Stimulated activated CD4-positive, alpha-beta T cell treated with anti-CD3 and anti-CD28 coated beads, Interleukin-4, amount 100 ng/mL, for 4 hours (primary cell): ENCODE measurements around the gene RGS1.

ENCODE experiments used
- DNase-seq, 2 experiments: peaks; one replicate each; pipeline ENCODE4 v3.0.0-alpha.2; 2020

The RGS1 gene

GRCh38 chr1:192575499-192576189 lies at the start of gene RGS1:
RGS1 (plus strand) TSS chr1:192575773; CDS start chr1:192575793, 20 bp downstream.
- peak; percentile 32 to 62 for DNase-seq

DNA sequence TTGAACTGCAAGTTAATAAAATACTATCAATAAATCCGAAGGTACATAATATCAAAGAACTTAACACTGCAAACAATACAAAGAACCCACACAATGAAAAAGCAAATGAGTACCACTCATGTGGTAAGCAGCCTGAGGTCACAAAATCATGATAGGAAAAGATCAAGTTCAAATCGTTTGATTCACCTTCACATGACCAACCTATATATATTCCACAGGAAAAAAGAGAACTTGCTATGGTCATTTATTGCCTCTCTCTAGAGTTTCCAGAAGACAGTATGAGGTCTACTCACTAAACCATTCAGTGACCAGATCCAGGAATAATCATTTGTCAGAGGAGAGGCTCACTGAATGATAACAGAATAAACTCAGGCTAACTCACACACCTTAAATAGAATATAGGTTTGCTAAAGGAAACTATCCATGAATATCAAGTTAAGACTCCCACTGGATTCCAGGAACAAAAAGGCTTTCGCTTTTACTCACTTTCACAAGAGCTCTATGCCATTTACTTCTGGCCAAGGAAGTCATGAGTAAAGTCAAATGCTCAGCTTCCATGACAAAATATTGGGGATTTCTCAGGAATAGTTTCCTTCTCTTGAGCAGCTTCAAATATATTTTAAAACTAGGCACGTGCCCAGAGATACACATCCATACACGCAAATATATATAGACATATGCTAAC lies 48.3 kb upstream of the RGS1 start:
- no peak for DNase-seq

- no peak for DNase-seq
Measured at GRCh38 chr1:192527950-192528349, 47.6 kb upstream of the RGS1 start.

- no peak for DNase-seq
Measured at GRCh38 chr1:192529031-192529755, 46.4 kb upstream of the RGS1 start.

DNA sequence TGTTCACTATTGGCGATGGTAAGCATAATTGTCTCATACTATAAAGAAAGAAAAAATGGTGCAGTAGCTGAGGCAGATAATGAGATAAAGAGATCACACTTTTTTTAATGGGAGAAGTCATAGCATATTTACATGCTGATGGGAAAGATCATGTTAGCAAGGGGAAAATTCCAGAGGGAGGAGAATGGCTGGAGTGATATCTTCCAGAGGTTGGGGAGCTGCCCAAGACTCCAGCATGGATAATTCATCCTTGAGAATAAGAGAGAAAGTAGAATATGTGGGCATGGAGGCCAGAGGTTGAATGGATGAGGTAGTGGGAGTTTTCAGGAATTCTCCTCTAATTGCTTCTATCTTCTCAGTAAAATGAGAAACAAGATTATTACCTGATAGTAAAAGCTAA lies 45.8 kb upstream of the RGS1 start:
- DNase-seq: no peak

DNA sequence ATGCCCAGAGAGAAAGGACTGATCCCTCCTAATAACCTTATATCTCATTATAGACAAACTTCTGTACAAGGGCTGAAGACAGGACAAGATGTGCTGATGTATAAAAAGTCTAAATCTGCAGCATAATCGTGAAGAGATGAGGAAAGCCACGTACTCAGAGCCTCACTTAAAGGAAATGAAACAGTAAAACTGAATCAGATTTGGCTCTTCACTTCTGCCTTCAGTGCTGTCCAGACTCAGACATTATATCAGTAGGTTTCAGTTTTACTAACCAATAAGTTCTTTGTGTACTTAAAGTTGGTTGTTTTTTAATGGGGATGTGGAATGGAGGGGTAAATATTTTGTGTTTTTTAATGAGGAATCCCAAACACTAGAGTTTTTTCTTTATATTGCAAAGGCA lies 45.3 kb upstream of the RGS1 start:
- DNase-seq: no peak

GRCh38 chr1:192531037-192531703 lies 44.4 kb upstream of the RGS1 start:
- peak; percentile 31 to 66 for DNase-seq

DNA sequence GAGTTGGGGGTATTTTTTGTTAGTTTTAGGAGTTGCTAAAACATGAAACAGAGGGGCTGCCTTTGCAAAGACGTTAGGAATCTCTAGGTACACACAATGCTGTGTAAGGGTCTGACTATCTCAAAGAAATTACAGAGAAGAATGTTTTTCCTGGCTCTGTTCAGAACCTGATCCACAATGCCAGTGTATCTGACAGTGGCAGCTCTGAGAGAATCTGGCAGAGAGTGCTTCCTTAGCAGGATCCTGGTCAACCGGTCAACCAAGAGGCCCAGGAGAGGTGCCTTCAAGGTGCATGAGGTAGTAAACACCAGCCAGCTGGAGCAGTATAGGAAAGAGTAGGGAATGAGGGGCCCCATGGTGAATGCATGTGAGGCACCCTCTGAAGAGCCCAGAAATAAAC lies 40.9 kb upstream of the RGS1 start:
- no peak for DNase-seq

- DNase-seq: no peak
Measured at GRCh38 chr1:192535916-192536664, 39.5 kb upstream of the RGS1 start.

GRCh38 chr1:192538407-192539296 lies 36.9 kb upstream of the RGS1 start:
- DNase-seq: no peak

- DNase-seq: no peak
Measured at GRCh38 chr1:192539297-192540092, 36.1 kb upstream of the RGS1 start.

GRCh38 chr1:192543445-192543844 lies 32.1 kb upstream of the RGS1 start:
- DNase-seq: no peak

DNA sequence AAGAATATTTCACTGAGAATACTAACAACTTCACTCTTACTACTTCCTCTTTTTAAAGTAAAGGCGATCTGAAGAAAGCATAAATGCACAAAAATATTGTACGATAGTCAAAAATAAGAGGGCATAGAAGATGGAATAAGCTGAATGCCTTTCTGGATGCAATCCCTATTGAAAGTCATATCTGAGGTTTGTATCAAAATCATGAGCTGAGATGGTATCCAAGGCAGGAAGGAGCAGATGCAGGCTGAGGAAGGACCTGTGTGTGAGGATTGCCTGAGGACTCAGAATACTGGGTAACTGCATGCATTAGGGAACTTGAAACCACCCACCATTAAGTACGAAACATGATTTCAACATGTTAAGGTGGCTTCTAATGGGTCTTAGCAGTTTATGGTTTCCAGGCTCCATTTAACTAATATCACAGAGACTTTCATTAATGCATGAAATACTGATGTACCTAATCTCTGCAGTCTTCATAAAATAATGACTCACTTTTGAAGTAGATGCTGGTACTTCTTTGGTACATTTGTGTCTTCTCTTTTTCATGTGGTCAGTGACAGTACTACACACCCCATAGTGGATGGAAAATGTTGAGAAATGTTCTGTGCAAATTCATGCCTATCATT lies 29.6 kb upstream of the RGS1 start:
- DNase-seq: no peak

GRCh38 chr1:192546596-192547190 lies 28.9 kb upstream of the RGS1 start:
- DNase-seq: no peak

GRCh38 chr1:192547501-192547900 lies 28.1 kb upstream of the RGS1 start:
- DNase-seq: no peak

DNA sequence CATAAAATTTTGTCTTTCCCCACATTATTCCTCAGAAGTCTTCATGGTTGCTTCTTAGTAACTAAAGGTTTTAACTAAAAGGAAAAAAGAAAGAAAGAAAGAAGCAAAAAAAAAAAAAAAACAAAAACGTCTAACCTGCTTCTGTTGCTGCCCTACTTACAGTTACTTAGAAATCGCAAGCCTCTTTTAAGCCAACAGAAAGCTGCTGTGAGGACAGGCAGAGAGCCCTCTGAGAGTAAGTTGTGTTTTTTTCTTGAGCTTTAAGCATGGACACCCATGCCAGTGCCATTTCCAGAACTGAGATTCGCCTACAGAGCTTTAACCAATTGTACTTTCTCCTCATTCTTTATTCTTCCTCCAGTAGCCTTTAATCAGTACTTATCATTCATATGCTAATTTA lies 25.6 kb upstream of the RGS1 start:
- DNase-seq: no peak

DNA sequence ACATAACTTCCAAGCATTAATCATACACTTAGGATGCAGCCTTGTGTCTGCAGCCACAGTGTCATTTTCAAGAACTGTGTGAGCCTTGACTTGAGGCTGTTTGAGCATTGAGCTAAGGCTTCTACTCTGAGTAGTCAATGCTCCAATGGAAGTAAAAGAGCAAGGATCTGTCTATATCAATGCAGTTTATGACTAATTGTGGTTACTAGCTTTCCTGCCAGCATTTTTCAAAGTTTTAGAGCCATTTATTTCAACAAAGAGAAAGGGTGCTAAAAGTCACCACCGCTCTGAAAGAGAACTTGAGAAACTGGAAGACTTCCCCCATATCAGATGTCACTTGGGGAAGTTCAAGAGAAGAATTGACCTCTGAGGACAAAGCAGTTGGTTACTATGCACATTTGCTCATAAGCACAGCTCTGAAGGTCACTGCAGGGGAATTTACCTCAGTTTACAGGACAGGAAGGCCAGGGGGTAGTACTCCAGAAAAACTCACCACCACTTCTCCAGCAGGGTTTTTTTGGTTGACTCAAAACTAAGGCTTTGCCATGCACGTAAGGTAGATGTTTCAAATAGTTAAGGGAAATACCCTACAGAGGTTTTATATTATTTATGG lies 24.5 kb upstream of the RGS1 start:
- no peak for DNase-seq

GRCh38 chr1:192552760-192553191 lies 22.8 kb upstream of the RGS1 start:
- no peak for DNase-seq

DNA sequence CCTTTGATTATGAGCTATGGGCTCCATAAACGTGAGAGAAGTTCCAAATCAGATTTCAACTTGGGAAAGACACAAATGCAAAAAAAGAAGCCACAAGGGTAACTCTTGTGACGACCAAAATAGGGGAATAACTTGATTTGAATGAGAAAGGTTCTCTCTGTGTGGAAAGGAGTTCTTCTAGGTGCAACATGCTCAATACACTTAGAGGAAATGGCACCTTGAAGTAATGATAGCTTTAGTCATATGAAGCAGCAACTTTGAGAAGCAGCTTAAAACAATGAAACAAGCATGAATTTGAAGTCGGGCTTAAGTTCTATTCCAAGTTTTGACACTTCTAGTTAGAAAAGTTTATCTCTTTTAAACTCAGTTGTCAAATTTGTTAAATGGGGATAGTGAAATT lies 21.8 kb upstream of the RGS1 start:
- no peak for DNase-seq
